HL-60 (cell line): ENCODE measurements around the gene METTL16.
"Not testable (repeated sequence)": the region's sequence is repeated elsewhere in the genome, so short reads cannot be mapped to it uniquely, and the experiment has no call there.

Experiments
- DNase-seq, 2 experiments: peaks; one replicate each; pipeline ENCODE4 v3.0.0-alpha.2; 2010 to 2020; ENCODE audit warnings: low read depth in 1 of 2, low spot score in 1 of 2
- H3K27ac ChIP-seq: fragments of 250-450 bp; sonication (Bioruptor Pico); replicated peaks from 2 replicates; pipeline ENCODE4 v1.5.1; 2020; ENCODE audit warnings: mild to moderate bottlenecking, moderate library complexity
- H3K27me3 ChIP-seq: fragments of 250-450 bp; sonication (Bioruptor Pico); 2 replicates; pipeline ENCODE4 v1.5.1; 2021; ENCODE audit warnings: mild to moderate bottlenecking, moderate library complexity; ENCODE audit not compliant: insufficient read depth, poor library complexity, severe bottlenecking
- H3K4me3 ChIP-seq: replicated peaks from 2 replicates; pipeline ENCODE4 v1.5.1; 2011; ENCODE audit warnings: mild to moderate bottlenecking, control low read depth, low read length; ENCODE audit not compliant: insufficient read depth
- CTCF ChIP-seq: IDR thresholded peaks from one replicate; pipeline ENCODE4 v1.5.1; 2011; ENCODE audit warnings: low read length, control low read depth, inconsistent platforms; ENCODE audit not compliant: insufficient read depth
- GABPA ChIP-seq: IDR thresholded peaks from 2 replicates; pipeline ENCODE4 v1.6.1; 2012; ENCODE audit warnings: low read depth
- POLR2AphosphoS5 ChIP-seq: IDR thresholded peaks from 2 replicates; pipeline ENCODE4 v1.6.1; 2012; ENCODE audit warnings: low read depth
- REST ChIP-seq: IDR thresholded peaks from 2 replicates; pipeline ENCODE4 v1.6.1; 2012; ENCODE audit warnings: low read depth; ENCODE audit not compliant: insufficient replicate concordance
- SPI1 ChIP-seq: IDR thresholded peaks from 2 replicates; pipeline ENCODE4 v1.6.1; 2012; ENCODE audit warnings: low read depth, mild to moderate bottlenecking, borderline replicate concordance

Gene METTL16

GRCh38 chr17:2502871-2503580 is 8.7 kb downstream of the METTL16 start:
- no peak for DNase-seq
- no peak for TF ChIP-seq SPI1
- TF ChIP-seq CTCF, result no peak
- no peak for TF ChIP-seq REST
- Histone ChIP-seq H3K4me3 (no peak overlapping the region), H3K27ac (no peak overlapping the region), H3K27me3 (no peaks in the 10 kb centered on the region)

GRCh38 chr17:2500446-2500845 is 11.2 kb downstream of the METTL16 start:
- Histone ChIP-seq H3K27ac (no peak overlapping the region), H3K4me3 (no peak overlapping the region), H3K27me3 (no peaks in the 10 kb centered on the region)
- no peak for DNase-seq
- TF ChIP-seq REST (no peak), SPI1 (no peak), GABPA (no peak), POLR2AphosphoS5 (no peak), CTCF (no peak)

GRCh38 chr17:2489286-2489685 is 22.4 kb downstream of the METTL16 start:
- not testable (repeated sequence) for H3K27ac ChIP-seq, H3K27me3 ChIP-seq, H3K4me3 ChIP-seq, DNase-seq

GRCh38 chr17:2487306-2487705 is 24.4 kb downstream of the METTL16 start:
- no peak for DNase-seq
- Histone ChIP-seq H3K4me3 (no peak overlapping the region), H3K27ac (no peak overlapping the region), H3K27me3 (no peaks in the 10 kb centered on the region)
- TF ChIP-seq REST (no peak), GABPA (no peak), CTCF (no peak), SPI1 (no peak), POLR2AphosphoS5 (no peak)

- not testable (repeated sequence) for H3K27ac ChIP-seq, H3K27me3 ChIP-seq, H3K4me3 ChIP-seq, DNase-seq
Observed at GRCh38 chr17:2486709-2487108, 25.0 kb downstream of the METTL16 start.
